Heart left ventricle (tissue), 13 donors: ENCODE data around the gene CECR2.

Source experiments
- CTCF ChIP-seq, 12 donors: fragments of 200-600 bp; sonication (generic) in 4 of 12; IDR thresholded peaks; one replicate each; pipeline versions ENCODE4 v1.5.0 to v1.8.0; 2018 to 2022; ENCODE audit warnings: antibody characterized with exemption in 12 of 12, mild to moderate bottlenecking in 5 of 12
- POLR2A ChIP-seq, 2 donors: fragments of 450-650 bp; IDR thresholded peaks; one replicate each; pipeline ENCODE4 v1.6.1; 2017; ENCODE audit warnings: antibody characterized with exemption in 2 of 2, mild to moderate bottlenecking in 2 of 2, moderate library complexity in 2 of 2
- donor health status: ischemic (EF 13 %, LVEDD 7.1; RV severe dilation, severe dysfunction).
- donor health status: DM: no; HTN: yes; CAD: no.
- donor health status: DM: no; HTN: no; CAD: no.
- donor health status: ischemic (EF 25% LVEDD 6.9; RV normal size, moderate dysfunction).
- donor health status: ischemic (EF 25% LVEDD 5.7; RV mildly dilated, moderate dysfunction).
- donor health status: ischemic (EF 35%, LVEDD 5.7; RV mildly dilated, moderate dysfunction).
- donor health status: nonischemic (EF 11% LVEDD 7.7; RV severe dilation, severe dysfunction).
- donor health status: DM: yes; HTN: yes; CAD: no.
- donor health status: PGD.
- donor health status: ischemic (EF 29% LVEDD 5.4; RV normal size, mild dysfunction).
- donor health status: nonischemic (EF 23%, LVEDD 6.1; RV moderate dilation, normal function).

- no peak for TF ChIP-seq CTCF (IDR thresholded peaks at IDR 0.05)
- TF ChIP-seq POLR2A (IDR thresholded peaks at IDR 0.05), result no peak
Measured at GRCh38 chr22:17581056-17581455, 211.8 kb downstream of the CECR2 start.
